Measurements from ENCODE around the gene ANO2.

- TF ChIP-seq GATA2 (IDR thresholded peaks at IDR 0.05; ENCODE audit: low read depth, low read length): no peak
- no peak for TF ChIP-seq GATA3 (IDR thresholded peaks at IDR 0.05; ENCODE audit: low read depth, low read length)
Observed at GRCh38 chr12:5960783-5961182, 15.7 kb upstream of the ANO2 start.
